ENCODE data around the gene ARPP19.
A peak's percentile ranks its signal among the peaks of the same experiment; 100 is the strongest.
"Not testable (repeated sequence)": the region's sequence is repeated elsewhere in the genome, so short reads cannot be mapped to it uniquely, and the experiment has no call there.

Gene ARPP19

GRCh38 chr15:52551762-52552161, 17.1 kb downstream of the ARPP19 start:
- no peak for DNase-seq (ENCODE audit: low read depth in 2 of 2)

- DNase-seq (ENCODE audit: low read depth in 2 of 2) = not testable (repeated sequence)
Measured at GRCh38 chr15:52551186-52551585, 17.6 kb downstream of the ARPP19 start.

GRCh38 chr15:52546031-52546751, 22.6 kb downstream of the ARPP19 start:
- DNase-seq (ENCODE audit: low read depth in 2 of 2) = no peak

- no peak for DNase-seq (ENCODE audit: low read depth in 2 of 2)
Measured at GRCh38 chr15:52540374-52541012, 28.3 kb downstream of the ARPP19 start.

- DNase-seq (ENCODE audit: low read depth in 2 of 2) = no peak
Measured at GRCh38 chr15:52537459-52537858, 31.4 kb downstream of the ARPP19 start.

- no peak for DNase-seq (ENCODE audit: low read depth in 2 of 2)
Measured at GRCh38 chr15:52532427-52532826, 36.4 kb downstream of the ARPP19 start.

GRCh38 chr15:52529940-52530339, 38.9 kb downstream of the ARPP19 start:
- DNase-seq (ENCODE audit: low read depth in 2 of 2) = no peak

- DNase-seq (ENCODE audit: low read depth in 2 of 2) = no peak
Measured at GRCh38 chr15:52529341-52529924, 39.4 kb downstream of the ARPP19 start.

- DNase-seq (ENCODE audit: low read depth in 2 of 2) = peak; percentile 26
Measured at GRCh38 chr15:52528564-52529340, 40.1 kb downstream of the ARPP19 start, which contains the start of gene MYO5A. Gene MYO5A (minus strand): TSS chr15:52528880. CDS start chr15:52528806, 74 bp downstream.

GRCh38 chr15:52527911-52528563, 40.8 kb downstream of the ARPP19 start:
- no peak for DNase-seq (ENCODE audit: low read depth in 2 of 2)

- DNase-seq (ENCODE audit: low read depth in 2 of 2) = no peak
Measured at GRCh38 chr15:52527196-52527910, 41.5 kb downstream of the ARPP19 start.

- DNase-seq (ENCODE audit: low read depth in 2 of 2) = no peak
Measured at GRCh38 chr15:52524223-52525136, 44.4 kb downstream of the ARPP19 start.

GRCh38 chr15:52523647-52524046, 45.2 kb downstream of the ARPP19 start:
- DNase-seq (ENCODE audit: low read depth in 2 of 2) = no peak

GRCh38 chr15:52523192-52523591, 45.6 kb downstream of the ARPP19 start:
- peak in 1 of 2 experiments; percentile 17 for DNase-seq (ENCODE audit: low read depth in 2 of 2)

GRCh38 chr15:52521682-52522081, 47.1 kb downstream of the ARPP19 start:
- DNase-seq (ENCODE audit: low read depth in 2 of 2) = no peak

- DNase-seq (ENCODE audit: low read depth in 2 of 2) = no peak
Measured at GRCh38 chr15:52520421-52520820, 48.4 kb downstream of the ARPP19 start.

GRCh38 chr15:52518487-52519371, 50.1 kb downstream of the ARPP19 start:
- DNase-seq (ENCODE audit: low read depth in 2 of 2) = no peak

- no peak for DNase-seq (ENCODE audit: low read depth in 2 of 2)
Measured at GRCh38 chr15:52517014-52517413, 51.8 kb downstream of the ARPP19 start.

GRCh38 chr15:52515343-52515742, 53.5 kb downstream of the ARPP19 start:
- DNase-seq (ENCODE audit: low read depth in 2 of 2) = no peak
